GM21529 (cell line): ENCODE measurements around the gene KRT1.

Experiments
- ATAC-seq: cut with Tn5 transposase; IDR thresholded peaks from one replicate; pipeline ENCODE4 v1.9.1; 2021; ENCODE audit not compliant: unreplicated experiment

Gene KRT1

GRCh38 chr12:52641468-52641867, 38.7 kb downstream of the KRT1 start:
- ATAC-seq = no peak

DNA sequence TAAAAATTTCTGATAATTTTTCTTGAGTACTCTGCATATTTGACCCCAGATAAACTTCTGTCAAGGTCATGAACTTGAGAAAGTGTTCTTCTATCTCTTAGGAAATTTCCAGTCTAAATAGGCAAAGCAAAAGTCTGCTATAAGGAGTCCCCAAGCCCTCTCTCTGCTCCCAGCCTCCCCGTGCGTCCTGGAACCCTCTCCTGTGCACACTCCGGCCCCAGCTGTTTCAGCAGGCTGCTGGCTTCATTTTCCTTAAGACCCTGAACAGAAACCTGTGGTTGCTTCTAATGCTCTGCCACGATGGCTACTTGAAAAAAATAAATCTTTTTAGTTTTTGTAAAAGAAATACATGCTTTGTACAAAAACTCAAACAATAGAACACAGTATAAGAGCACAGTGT, 42.9 kb downstream of the KRT1 start:
- ATAC-seq = no peak

DNA sequence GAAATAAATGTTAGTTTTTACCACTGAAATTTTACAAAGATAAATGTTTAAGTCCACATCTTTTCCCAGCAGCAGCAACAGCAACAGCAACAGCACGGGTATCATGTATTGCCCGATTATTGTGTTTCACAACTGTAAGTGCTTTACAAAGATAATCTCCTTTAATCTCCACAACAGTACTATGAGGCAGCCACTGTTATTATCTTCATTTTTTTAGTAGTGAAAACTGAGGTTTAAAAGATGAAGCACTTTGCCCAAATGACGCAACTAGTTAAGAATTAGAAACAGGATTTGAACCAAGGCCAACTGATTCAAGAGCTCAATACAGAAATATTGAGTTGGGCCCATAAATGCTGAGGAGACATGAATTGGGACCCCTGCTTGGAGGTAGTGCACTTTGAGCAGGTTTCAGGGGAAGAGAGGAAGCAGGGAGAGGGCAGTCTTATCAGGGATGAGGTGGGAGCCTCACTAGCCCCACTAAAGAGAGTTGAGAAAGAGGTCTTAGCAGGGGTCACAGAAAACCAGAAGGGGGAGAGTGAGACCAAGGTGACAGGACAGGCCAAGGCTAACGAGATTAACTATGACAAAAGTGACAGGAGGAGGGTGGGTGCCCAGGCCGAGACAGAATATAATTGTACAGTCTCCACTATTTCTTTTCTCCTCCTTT, 43.5 kb downstream of the KRT1 start:
- no peak for ATAC-seq

DNA sequence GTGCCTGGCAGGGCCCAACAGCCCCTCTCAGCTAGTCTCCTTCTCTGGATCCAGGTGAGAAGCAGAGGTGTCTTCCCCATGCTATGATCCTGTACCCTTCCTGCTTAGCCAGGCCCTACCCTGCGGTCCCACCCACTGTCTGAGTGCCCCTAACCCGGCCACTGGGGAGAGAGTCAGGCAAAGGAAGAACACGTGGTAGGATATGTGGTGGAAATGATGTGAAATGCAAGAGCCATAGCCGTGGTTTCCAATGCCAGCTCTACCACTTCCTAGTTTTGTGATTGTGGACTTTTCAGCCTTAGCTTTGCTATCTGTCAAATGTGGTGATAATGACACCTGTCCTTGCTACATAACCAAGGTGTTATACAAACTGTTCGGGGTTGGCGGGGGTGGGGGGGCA, 44.0 kb downstream of the KRT1 start:
- no peak for ATAC-seq

GRCh38 chr12:52634266-52635056, 45.7 kb downstream of the KRT1 start:
- ATAC-seq = no peak

DNA sequence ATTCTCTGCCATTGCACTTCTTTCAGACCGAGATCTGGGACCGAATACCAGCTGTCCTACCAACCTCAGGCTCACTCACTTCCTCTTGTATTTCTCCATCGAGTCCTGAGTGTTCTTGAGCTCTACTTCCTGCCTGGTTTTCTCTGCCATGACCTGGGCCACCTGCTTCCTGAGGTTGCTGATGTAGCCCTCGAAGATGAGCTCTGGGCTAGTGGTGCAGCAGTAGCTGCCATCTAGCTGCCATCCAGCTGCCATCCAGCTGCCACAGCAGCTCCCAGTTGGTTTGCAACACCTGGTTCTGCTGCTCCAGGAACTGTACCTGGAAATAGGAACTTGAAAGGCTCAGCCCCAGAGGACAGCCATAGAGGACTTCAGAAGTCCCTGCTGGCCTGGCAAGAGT, 46.8 kb downstream of the KRT1 start:
- no peak for ATAC-seq

DNA sequence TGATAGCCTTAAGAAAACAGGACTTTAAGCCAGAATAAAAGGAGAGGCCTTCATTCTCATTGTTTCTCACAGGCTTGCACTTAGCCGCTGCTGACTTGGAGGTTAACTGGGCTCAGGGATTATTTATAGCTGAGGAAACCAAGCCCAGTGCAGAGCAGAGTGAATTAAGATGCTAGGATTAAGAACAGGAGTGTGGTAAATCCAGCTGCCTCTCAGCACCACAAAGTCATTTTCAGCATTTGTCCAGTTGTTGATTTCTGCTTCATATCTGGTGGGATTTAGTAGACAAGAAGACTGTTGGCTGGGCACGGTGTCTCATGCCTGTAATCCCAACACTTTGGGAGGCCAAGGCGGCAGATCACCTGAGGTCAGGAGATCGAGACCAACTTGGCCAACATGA, 47.6 kb downstream of the KRT1 start:
- ATAC-seq = no peak

DNA sequence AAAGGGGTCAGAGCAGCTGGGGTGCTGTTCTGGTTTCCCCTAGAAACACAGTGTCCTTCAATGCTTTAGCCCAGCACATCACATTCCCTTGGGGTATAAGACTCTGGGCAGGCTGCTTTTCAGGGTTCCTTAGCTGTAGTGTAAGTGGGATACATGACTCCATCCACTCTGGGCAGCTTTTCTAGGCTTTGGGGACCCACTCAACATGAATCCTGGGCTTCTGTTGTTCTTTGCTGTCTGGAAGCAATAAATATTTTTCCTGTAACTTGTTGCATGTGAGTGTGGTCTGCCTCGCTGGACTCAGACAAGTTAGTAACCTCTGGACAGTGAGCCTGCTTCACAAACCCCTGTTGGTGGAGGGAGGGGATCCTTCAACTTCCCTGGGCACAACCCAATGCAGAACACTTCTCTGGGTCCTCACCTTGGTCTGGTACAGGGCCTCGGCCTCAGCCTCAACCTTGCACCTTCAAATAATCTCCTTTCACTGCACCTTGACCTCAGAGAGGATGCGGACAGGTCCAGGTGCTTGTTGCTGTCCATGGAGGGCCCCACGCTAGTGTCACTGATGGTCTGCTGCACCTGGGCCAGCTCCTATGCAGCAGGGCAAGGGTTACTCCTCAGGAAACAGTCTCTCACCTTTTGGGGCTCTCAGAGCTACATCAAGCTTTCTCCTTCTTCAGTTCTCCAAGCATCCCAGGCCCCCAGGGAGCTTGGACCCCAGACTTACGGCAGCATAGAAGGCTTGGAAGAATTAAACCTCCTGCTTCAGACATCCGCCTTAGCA, 48.3 kb downstream of the KRT1 start:
- ATAC-seq = no peak

- no peak for ATAC-seq
Measured at GRCh38 chr12:52631264-52631663, 48.9 kb downstream of the KRT1 start.

GRCh38 chr12:52630599-52631200, 49.5 kb downstream of the KRT1 start:
- ATAC-seq = no peak

- no peak for ATAC-seq
Measured at GRCh38 chr12:52630008-52630500, 50.2 kb downstream of the KRT1 start.

DNA sequence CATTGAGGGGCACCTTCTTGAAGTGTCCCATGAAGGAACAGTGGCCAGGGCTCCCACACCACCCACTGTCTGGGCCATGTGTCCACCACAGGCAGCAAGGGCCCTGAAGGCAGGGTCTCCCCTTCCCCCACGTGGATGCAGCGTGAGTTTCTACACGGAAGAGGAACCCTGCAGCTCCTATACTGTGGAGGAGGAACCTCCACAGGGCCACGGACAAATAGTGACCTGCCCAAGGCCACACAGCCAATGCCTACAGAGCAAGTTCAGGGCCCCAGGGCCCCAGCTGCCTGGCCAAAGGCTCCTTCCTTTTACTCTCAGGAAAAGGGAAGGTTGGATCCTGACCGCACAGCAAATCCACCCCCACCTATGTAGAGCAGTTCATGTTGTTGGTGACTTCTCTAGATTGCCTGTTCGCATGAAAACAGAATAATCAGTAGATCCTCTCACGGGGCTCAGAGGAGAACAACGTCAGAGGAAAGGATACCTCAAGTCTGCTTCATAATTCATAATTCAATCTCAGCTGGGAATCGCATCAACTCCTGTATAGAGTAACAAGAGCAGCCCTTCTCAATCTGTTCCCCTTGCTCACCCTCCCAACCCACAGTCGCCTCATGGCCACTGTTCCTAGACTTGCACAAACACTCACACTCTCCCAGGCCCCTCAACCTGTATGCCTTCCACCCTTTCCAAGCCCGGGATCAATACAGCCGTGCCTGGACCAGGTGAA, 50.8 kb downstream of the KRT1 start:
- ATAC-seq = no peak

- ATAC-seq = no peak
Measured at GRCh38 chr12:52628841-52629240, 51.4 kb downstream of the KRT1 start.

- no peak for ATAC-seq
Measured at GRCh38 chr12:52628111-52628507, 52.1 kb downstream of the KRT1 start.

- ATAC-seq = no peak
Measured at GRCh38 chr12:52627395-52628110, 52.7 kb downstream of the KRT1 start.
